SK-N-SH treated with all-trans-retinoic acid at 6 μM for 48 hours (cell line): Measurements from ENCODE around the gene AIRE.

Experiments used
- ATAC-seq: fragments of 200-7000 bp; cut with Tn5 transposase; 3 replicates; pipeline ENCODE4 v1.9.1; 2020; ENCODE audit warnings: mild to moderate bottlenecking, moderate library complexity
- ARNTL ChIP-seq: fragments of 450-650 bp; formaldehyde crosslinking; IDR thresholded peaks from 2 replicates; pipeline ENCODE4 v1.5.0; 2020; ENCODE audit warnings: low read depth, mild to moderate bottlenecking, moderate library complexity, borderline replicate concordance
- CSDC2 ChIP-seq: fragments of 250-450 bp; sonication (Bioruptor Pico); IDR thresholded peaks from 2 replicates; pipeline ENCODE4 v1.5.0; 2020; ENCODE audit warnings: mild to moderate bottlenecking, moderate library complexity
- ESRRG ChIP-seq: fragments of 250-450 bp; sonication (Bioruptor Pico); IDR thresholded peaks from 2 replicates; pipeline ENCODE4 v1.6.1; 2021; ENCODE audit warnings: mild to moderate bottlenecking
- GLIS3 ChIP-seq: fragments of 250-450 bp; sonication (Bioruptor Pico); IDR thresholded peaks from 2 replicates; pipeline ENCODE4 v1.5.0; 2020; ENCODE audit warnings: mild to moderate bottlenecking, moderate library complexity
- ISL1 ChIP-seq: fragments of 250-450 bp; sonication (Bioruptor Pico); IDR thresholded peaks from 2 replicates; pipeline ENCODE4 v2.1.2; 2022; ENCODE audit warnings: mild to moderate bottlenecking, moderate library complexity
- OSR1 ChIP-seq: fragments of 250-450 bp; sonication (Bioruptor Pico); IDR thresholded peaks from 2 replicates; pipeline ENCODE4 v1.8.0; 2022; ENCODE audit warnings: moderate library complexity, mild to moderate bottlenecking, inconsistent platforms
- PPARA ChIP-seq: fragments of 250-450 bp; sonication (Bioruptor Pico); IDR thresholded peaks from 2 replicates; pipeline ENCODE4 v1.5.0; 2020; ENCODE audit warnings: mild to moderate bottlenecking, borderline replicate concordance
- RARB ChIP-seq: fragments of 250-450 bp; sonication (Bioruptor Pico); IDR thresholded peaks from 2 replicates; pipeline ENCODE4 v1.8.0; 2021; ENCODE audit warnings: mild to moderate bottlenecking, moderate library complexity
- SNAI2 ChIP-seq: fragments of 250-450 bp; sonication (Bioruptor Pico); IDR thresholded peaks from 2 replicates; pipeline ENCODE4 v1.5.0; 2020; ENCODE audit warnings: mild to moderate bottlenecking, moderate library complexity
- TCF4 ChIP-seq: fragments of 250-450 bp; sonication (Bioruptor Pico); IDR thresholded peaks from 2 replicates; pipeline ENCODE4 v1.8.0; 2021; ENCODE audit warnings: mild to moderate bottlenecking, moderate library complexity, borderline replicate concordance
- TOX ChIP-seq: fragments of 250-450 bp; sonication (Bioruptor Pico); IDR thresholded peaks from 2 replicates; pipeline ENCODE4 v1.8.0; 2021; ENCODE audit warnings: mild to moderate bottlenecking, moderate library complexity, borderline replicate concordance
- ZC3H10 ChIP-seq: fragments of 250-450 bp; sonication (Bioruptor Pico); IDR thresholded peaks from 2 replicates; pipeline ENCODE4 v1.5.1; 2021; ENCODE audit warnings: mild to moderate bottlenecking, moderate library complexity
- ZFP3 ChIP-seq: fragments of 250-450 bp; sonication (Bioruptor Pico); IDR thresholded peaks from 2 replicates; pipeline ENCODE4 v1.5.0; 2020; ENCODE audit warnings: mild to moderate bottlenecking, moderate library complexity
- ZFP30 ChIP-seq: fragments of 450-650 bp; formaldehyde crosslinking; IDR thresholded peaks from 2 replicates; pipeline ENCODE4 v1.5.0; 2022; ENCODE audit warnings: mild to moderate bottlenecking, moderate library complexity
- ZNF70 ChIP-seq: fragments of 450-650 bp; formaldehyde crosslinking; IDR thresholded peaks from 2 replicates; pipeline ENCODE4 v1.5.0; 2020; ENCODE audit warnings: mild to moderate bottlenecking, moderate library complexity
- ZNF8 ChIP-seq: fragments of 450-650 bp; formaldehyde crosslinking; IDR thresholded peaks from 2 replicates; pipeline ENCODE4 v1.5.0; 2020; ENCODE audit warnings: mild to moderate bottlenecking, moderate library complexity
- TF ChIP-seq, protein P1 (sequence below): fragments of 250-450 bp; sonication (Bioruptor Pico); IDR thresholded peaks from 2 replicates; pipeline ENCODE4 v1.5.1; 2021; ENCODE audit warnings: mild to moderate bottlenecking, moderate library complexity
- TF ChIP-seq, protein P2 (sequence below): fragments of 250-450 bp; sonication (Bioruptor Pico); IDR thresholded peaks from 2 replicates; pipeline ENCODE4 v1.8.0; 2021; ENCODE audit warnings: low read depth, mild to moderate bottlenecking, moderate library complexity, borderline replicate concordance
- TF ChIP-seq, protein P3 (sequence below): fragments of 250-450 bp; sonication (Bioruptor Pico); IDR thresholded peaks from 2 replicates; pipeline ENCODE4 v1.5.0; 2020; ENCODE audit warnings: mild to moderate bottlenecking, moderate library complexity
- TF ChIP-seq, protein P4 (sequence below): fragments of 250-450 bp; sonication (Bioruptor Pico); IDR thresholded peaks from 2 replicates; pipeline ENCODE4 v1.5.1; 2020; ENCODE audit warnings: low read depth, mild to moderate bottlenecking, moderate library complexity

The AIRE gene

DNA sequence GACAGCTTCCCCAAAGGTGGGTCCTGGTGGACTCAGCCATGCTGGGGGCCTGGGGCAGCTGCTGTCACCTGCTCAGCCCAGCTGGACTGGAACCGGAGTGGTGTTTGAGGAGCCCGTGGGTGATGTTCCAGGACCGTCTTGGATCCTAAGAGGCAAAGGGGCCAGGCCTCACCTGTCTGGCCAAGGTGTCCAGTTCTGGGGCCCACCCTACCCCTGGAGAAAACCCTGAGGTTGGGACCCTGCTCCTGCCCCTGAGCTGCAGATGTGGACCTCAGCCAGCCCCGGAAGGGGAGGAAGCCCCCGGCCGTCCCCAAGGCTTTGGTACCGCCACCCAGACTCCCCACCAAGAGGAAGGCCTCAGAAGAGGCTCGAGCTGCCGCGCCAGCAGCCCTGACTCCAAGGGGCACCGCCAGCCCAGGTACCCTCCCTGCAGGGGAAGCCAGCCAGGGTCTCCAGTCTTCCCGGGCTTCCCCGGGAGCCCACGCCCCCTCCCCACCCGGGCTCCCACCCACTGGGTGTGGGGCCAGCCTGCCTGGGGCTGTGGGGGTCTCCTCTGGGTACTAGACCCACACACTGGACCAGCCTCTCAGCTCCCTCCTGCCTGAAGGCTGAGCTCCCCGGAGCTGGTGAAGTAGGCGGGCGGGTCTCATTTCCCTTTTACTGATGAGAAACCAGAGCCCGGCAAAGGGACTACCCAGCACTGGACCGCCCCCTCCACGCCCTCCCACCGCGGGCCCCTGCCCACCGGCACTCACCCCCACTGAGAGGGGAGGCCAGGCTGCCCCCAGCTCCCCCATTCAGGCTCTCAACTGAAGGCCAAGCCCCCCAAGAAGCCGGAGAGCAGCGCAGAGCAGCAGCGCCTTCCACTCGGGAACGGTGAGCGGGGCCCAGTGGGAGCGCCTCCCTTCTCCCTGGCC, 1.3 kb downstream of the AIRE start:
- TF ChIP-seq GLIS3 (CRISPR knock-in tag) (no peak), TCF4 (CRISPR knock-in tag) (no peak), PPARA (CRISPR knock-in tag) (no peak), ZNF70 (CRISPR knock-in tag) (no peak), CSDC2 (CRISPR knock-in tag) (no peak), ZFP3 (CRISPR knock-in tag) (no peak), RARB (CRISPR knock-in tag) (no peak), OSR1 (CRISPR knock-in tag) (no peak)
- ATAC-seq, result no peak

DNA sequence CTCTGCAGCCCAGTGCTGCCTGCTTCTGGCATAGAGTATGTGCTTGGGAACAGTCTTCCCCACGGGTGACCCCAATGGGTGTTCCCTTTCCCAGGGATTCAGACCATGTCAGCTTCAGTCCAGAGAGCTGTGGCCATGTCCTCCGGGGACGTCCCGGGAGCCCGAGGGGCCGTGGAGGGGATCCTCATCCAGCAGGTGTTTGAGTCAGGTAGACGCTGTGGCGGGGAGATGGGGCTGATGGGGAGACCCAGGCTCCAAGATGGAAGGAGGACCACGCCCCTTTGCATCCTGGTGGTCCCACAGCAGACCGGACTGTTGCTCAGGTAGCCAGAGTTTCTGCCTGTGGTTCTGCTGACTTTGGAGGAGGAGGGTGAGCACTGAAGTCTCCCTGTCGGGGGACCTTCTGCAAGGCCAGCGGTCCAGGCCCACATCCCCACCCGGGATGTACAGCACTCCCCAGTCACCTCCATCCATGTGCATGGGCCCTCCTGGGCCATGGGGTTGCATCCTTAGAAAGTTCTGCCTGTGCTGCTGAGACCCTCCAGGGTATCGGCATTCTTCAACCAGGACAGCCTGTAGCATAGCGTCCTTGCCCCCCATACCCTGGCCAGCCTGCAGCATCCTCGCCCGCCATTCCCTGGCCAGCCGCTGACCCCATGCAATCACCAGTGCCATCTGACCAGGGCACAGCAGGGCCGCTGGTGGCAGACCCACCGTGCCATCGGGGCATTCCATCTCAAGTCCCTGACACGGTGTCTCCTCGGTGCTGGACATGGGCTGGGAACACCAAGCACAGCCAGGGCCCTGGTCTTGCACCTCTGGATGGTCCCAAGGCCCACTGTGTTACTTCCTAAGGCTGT, 2.8 kb downstream of the AIRE start:
- TF ChIP-seq, protein P1, sequence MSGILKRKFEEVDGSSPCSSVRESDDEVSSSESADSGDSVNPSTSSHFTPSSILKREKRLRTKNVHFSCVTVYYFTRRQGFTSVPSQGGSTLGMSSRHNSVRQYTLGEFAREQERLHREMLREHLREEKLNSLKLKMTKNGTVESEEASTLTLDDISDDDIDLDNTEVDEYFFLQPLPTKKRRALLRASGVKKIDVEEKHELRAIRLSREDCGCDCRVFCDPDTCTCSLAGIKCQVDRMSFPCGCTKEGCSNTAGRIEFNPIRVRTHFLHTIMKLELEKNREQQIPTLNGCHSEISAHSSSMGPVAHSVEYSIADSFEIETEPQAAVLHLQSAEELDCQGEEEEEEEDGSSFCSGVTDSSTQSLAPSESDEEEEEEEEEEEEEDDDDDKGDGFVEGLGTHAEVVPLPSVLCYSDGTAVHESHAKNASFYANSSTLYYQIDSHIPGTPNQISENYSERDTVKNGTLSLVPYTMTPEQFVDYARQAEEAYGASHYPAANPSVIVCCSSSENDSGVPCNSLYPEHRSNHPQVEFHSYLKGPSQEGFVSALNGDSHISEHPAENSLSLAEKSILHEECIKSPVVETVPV (CRISPR knock-in tag), result no peak
- TF ChIP-seq OSR1 (CRISPR knock-in tag) (no peak), ZNF8 (CRISPR knock-in tag) (no peak)
- TF ChIP-seq, protein P2, sequence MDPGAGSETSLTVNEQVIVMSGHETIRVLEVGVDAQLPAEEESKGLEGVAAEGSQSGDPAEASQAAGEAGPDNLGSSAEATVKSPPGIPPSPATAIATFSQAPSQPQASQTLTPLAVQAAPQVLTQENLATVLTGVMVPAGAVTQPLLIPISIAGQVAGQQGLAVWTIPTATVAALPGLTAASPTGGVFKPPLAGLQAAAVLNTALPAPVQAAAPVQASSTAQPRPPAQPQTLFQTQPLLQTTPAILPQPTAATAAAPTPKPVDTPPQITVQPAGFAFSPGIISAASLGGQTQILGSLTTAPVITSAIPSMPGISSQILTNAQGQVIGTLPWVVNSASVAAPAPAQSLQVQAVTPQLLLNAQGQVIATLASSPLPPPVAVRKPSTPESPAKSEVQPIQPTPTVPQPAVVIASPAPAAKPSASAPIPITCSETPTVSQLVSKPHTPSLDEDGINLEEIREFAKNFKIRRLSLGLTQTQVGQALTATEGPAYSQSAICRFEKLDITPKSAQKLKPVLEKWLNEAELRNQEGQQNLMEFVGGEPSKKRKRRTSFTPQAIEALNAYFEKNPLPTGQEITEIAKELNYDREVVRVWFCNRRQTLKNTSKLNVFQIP (CRISPR knock-in tag), result no peak
- no peak for ATAC-seq

DNA sequence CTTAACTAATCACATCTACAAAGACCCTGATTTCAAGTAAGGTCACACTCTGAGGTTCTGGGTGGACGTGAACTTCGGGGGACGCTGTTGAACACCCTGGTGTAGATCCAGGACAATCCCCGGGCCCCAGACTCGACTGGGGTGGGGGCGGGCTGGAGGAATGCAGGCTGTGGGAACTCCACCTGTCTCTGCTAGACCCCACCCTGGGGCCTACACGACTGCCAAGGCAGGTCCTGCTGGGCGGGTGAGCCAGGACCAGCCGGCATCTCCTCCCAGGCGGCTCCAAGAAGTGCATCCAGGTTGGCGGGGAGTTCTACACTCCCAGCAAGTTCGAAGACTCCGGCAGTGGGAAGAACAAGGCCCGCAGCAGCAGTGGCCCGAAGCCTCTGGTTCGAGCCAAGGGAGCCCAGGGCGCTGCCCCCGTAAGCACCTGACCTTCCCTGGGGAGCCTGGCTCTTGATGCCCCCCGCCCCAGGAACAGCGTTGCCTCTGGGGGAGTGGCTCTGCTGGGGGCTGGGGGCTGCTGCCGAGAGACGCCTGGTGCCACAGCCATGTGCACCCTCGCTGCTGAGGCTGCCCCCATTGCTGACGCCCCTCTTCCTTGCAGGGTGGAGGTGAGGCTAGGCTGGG, 3.8 kb downstream of the AIRE start:
- TF ChIP-seq PPARA (CRISPR knock-in tag), result no peak
- no peak for TF ChIP-seq ZC3H10 (CRISPR knock-in tag)
- ATAC-seq, result no peak

DNA sequence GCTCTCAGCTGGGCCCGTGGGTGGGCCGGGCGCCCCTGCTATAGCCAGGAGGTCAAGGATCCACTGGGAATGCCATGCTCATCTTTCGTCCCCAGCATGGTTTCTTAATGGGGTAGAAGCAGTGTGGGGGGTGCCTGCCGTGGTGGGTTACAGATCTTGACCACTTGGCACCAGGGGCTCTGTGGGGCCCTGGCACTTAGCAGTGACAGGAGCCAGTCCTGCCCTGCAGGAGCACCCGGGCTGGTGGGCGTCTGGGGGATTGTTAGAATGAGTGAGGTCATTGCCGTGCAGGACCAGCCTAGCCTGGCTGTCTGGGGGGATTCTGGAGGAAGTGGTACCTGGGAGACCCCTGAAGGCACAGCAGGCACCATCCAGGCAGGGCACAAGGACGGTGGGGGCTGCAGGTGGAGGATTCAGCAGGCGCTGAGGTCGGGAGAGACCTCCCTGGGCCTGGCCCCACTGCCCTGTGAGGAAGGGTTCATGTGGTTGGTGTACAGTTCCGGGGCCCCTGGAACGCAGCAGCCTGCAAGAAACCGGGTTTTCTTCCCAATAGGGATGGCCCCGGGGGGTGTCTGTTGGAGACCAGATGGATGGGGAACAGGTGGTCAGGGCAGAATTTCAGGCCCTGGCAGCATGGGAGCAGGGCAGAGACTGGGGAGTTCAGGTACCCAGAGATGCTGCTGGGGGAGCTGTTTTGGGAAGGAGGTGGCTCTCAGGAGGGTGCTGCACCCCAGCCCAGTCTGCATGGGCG, 4.8 kb downstream of the AIRE start:
- TF ChIP-seq ARNTL (CRISPR knock-in tag) (no peak), ESRRG (CRISPR knock-in tag) (no peak)
- TF ChIP-seq, protein P1 (CRISPR knock-in tag), result no peak
- ATAC-seq, result no peak

DNA sequence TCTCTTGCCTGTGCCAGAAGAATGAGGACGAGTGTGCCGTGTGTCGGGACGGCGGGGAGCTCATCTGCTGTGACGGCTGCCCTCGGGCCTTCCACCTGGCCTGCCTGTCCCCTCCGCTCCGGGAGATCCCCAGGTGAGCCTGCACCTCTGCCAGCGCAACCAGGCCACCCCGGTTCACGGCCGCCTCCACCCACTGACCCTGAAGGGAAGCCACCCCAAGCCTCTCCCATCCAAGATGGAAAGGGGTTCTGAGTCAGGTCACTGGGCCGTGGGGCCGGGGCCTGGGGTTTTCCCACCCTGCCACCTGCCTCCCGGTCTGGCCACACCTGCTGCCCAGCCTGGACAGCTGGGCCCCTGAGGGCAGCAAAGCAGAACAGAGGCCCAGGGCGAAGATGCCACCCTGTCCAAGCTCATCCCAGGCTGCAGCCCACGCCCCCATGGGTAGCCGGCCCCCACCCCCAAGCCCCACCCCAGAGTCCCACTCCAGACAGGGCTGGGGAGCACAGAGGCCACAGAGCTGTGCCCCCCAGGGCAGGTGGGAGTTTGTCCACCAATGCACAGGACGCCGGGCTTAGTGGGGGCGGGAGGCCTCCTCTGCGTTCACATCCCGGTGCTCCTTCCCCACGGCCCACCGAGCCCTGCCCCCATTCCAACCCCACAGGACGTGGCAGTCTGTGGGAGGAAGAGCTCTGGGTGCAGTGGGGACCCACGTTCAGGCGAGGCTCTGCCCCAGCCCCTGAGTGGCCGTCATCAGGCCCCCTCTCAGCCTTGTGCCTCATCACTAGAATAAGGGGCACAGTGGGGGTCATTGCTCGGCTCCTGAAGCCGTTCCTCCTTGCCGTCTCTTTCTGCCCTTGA, 5.6 kb downstream of the AIRE start:
- ATAC-seq, result no peak
- TF ChIP-seq ISL1 (CRISPR knock-in tag) (no peak), ZNF8 (CRISPR knock-in tag) (no peak), ZC3H10 (CRISPR knock-in tag) (no peak), ESRRG (CRISPR knock-in tag) (no peak), ZFP30 (CRISPR knock-in tag) (no peak), CSDC2 (CRISPR knock-in tag) (no peak), ZNF70 (CRISPR knock-in tag) (no peak), SNAI2 (CRISPR knock-in tag) (no peak), TOX (CRISPR knock-in tag) (no peak), ARNTL (CRISPR knock-in tag) (no peak)
- TF ChIP-seq, protein P3, sequence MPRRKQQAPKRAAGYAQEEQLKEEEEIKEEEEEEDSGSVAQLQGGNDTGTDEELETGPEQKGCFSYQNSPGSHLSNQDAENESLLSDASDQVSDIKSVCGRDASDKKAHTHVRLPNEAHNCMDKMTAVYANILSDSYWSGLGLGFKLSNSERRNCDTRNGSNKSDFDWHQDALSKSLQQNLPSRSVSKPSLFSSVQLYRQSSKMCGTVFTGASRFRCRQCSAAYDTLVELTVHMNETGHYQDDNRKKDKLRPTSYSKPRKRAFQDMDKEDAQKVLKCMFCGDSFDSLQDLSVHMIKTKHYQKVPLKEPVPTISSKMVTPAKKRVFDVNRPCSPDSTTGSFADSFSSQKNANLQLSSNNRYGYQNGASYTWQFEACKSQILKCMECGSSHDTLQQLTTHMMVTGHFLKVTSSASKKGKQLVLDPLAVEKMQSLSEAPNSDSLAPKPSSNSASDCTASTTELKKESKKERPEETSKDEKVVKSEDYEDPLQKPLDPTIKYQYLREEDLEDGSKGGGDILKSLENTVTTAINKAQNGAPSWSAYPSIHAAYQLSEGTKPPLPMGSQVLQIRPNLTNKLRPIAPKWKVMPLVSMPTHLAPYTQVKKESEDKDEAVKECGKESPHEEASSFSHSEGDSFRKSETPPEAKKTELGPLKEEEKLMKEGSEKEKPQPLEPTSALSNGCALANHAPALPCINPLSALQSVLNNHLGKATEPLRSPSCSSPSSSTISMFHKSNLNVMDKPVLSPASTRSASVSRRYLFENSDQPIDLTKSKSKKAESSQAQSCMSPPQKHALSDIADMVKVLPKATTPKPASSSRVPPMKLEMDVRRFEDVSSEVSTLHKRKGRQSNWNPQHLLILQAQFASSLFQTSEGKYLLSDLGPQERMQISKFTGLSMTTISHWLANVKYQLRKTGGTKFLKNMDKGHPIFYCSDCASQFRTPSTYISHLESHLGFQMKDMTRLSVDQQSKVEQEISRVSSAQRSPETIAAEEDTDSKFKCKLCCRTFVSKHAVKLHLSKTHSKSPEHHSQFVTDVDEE (CRISPR knock-in tag), result no peak
- TF ChIP-seq, protein P4, sequence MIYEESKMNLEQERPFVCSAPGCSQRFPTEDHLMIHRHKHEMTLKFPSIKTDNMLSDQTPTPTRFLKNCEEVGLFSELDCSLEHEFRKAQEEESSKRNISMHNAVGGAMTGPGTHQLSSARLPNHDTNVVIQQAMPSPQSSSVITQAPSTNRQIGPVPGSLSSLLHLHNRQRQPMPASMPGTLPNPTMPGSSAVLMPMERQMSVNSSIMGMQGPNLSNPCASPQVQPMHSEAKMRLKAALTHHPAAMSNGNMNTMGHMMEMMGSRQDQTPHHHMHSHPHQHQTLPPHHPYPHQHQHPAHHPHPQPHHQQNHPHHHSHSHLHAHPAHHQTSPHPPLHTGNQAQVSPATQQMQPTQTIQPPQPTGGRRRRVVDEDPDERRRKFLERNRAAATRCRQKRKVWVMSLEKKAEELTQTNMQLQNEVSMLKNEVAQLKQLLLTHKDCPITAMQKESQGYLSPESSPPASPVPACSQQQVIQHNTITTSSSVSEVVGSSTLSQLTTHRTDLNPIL, result no peak
